HEK293T (cell line): Measurements from ENCODE around the gene ATG2B.

ENCODE experiments used
- CTCF ChIA-PET: fragments of 350-600 bp; formaldehyde crosslinking; extraction: SDS; loops from one replicate; lab custom pipeline; 2021; ENCODE audit warnings: antibody characterized with exemption, inconsistent platforms; lab: Yijun Ruan, JAX
- POLR2A ChIA-PET: fragments of 350-600 bp; formaldehyde crosslinking; extraction: SDS; loops from one replicate; lab custom pipeline; 2020; ENCODE audit warnings: antibody characterized with exemption, inconsistent platforms; lab: Yijun Ruan, JAX
- DNase-seq: peaks from one replicate; pipeline ENCODE4 v3.0.0; 2012; ENCODE audit warnings: mixed read lengths; ENCODE audit errors: extremely low spot score
- ARNT ChIP-seq: fragments of 450-650 bp; IDR thresholded peaks from 2 replicates; pipeline ENCODE4 v1.6.1; 2017; ENCODE audit warnings: mild to moderate bottlenecking
- BHLHE40 ChIP-seq: fragments of 450-650 bp; IDR thresholded peaks from 2 replicates; pipeline ENCODE4 v1.6.1; 2016; ENCODE audit warnings: mild to moderate bottlenecking, moderate library complexity, borderline replicate concordance
- CTBP1 ChIP-seq: fragments of 450-650 bp; IDR thresholded peaks from 2 replicates; pipeline ENCODE4 v1.6.1; 2016; ENCODE audit warnings: borderline replicate concordance
- ELF4 ChIP-seq: fragments of 450-650 bp; IDR thresholded peaks from 2 replicates; pipeline ENCODE4 v1.6.1; 2017; ENCODE audit warnings: antibody characterized with exemption
- FOXA1 ChIP-seq: fragments of 450-650 bp; IDR thresholded peaks from 2 replicates; pipeline ENCODE4 v1.6.1; 2016; ENCODE audit warnings: mild to moderate bottlenecking
- FOXK2 ChIP-seq: fragments of 450-650 bp; IDR thresholded peaks from 2 replicates; pipeline ENCODE4 v1.6.1; 2016; ENCODE audit warnings: mild to moderate bottlenecking
- FOXM1 ChIP-seq: fragments of 450-650 bp; IDR thresholded peaks from 2 replicates; pipeline ENCODE4 v1.6.1; 2017; ENCODE audit warnings: mild to moderate bottlenecking, borderline replicate concordance
- HDGF ChIP-seq: fragments of 450-650 bp; IDR thresholded peaks from 2 replicates; pipeline ENCODE4 v1.6.1; 2017; ENCODE audit warnings: antibody characterized with exemption, borderline replicate concordance
- L3MBTL2 ChIP-seq: fragments of 450-650 bp; conservative IDR thresholded peaks from 2 replicates; pipeline ENCODE4 v1.6.1; 2016; ENCODE audit warnings: mild to moderate bottlenecking
- LEF1 ChIP-seq: fragments of 450-650 bp; IDR thresholded peaks from 2 replicates; pipeline ENCODE4 v1.6.1; 2017; ENCODE audit warnings: mild to moderate bottlenecking, borderline replicate concordance
- NFRKB ChIP-seq: fragments of 450-650 bp; IDR thresholded peaks from 2 replicates; pipeline ENCODE4 v1.6.1; 2016; ENCODE audit warnings: mild to moderate bottlenecking, moderate library complexity
- PKNOX1 ChIP-seq: fragments of 450-650 bp; IDR thresholded peaks from 2 replicates; pipeline ENCODE4 v1.6.1; 2016
- SP1 ChIP-seq: fragments of 450-650 bp; IDR thresholded peaks from 2 replicates; pipeline ENCODE4 v1.6.1; 2017
- SUZ12 ChIP-seq: fragments of 450-650 bp; IDR thresholded peaks from 2 replicates; pipeline ENCODE4 v1.6.1; 2016; ENCODE audit warnings: mild to moderate bottlenecking
- TARDBP ChIP-seq: fragments of 450-650 bp; IDR thresholded peaks from 2 replicates; pipeline ENCODE4 v1.6.1; 2016
- ZNF384 ChIP-seq: fragments of 450-650 bp; IDR thresholded peaks from 2 replicates; pipeline ENCODE4 v1.6.1; 2016

Gene ATG2B

GRCh38 chr14:96281486-96281885 lies 81.7 kb downstream of the ATG2B start:
- no peak for DNase-seq
- no peak for TF ChIP-seq ARNT
- no peak for TF ChIP-seq SP1
- TF ChIP-seq ZNF384 = no peak
- TF ChIP-seq CTBP1 = no peak
- TF ChIP-seq PKNOX1 = no peak
- no peak for TF ChIP-seq SUZ12
- no peak for TF ChIP-seq NFRKB
- TF ChIP-seq BHLHE40 = no peak
- no peak for TF ChIP-seq L3MBTL2
- TF ChIP-seq TARDBP = no peak
- no peak for TF ChIP-seq FOXA1
- TF ChIP-seq FOXK2 = no peak
- CTCF ChIA-PET = no interaction called here
- POLR2A ChIA-PET = no interaction called here

GRCh38 chr14:96280104-96280503 lies 83.0 kb downstream of the ATG2B start:
- CTCF ChIA-PET = no interaction called here
- POLR2A ChIA-PET = no interaction called here
- no peak for TF ChIP-seq CTBP1
- no peak for TF ChIP-seq HDGF
- no peak for TF ChIP-seq FOXK2
- TF ChIP-seq ZNF384 = no peak
- TF ChIP-seq PKNOX1 = no peak
- no peak for TF ChIP-seq BHLHE40
- TF ChIP-seq SP1 = no peak
- TF ChIP-seq FOXA1 = no peak
- TF ChIP-seq L3MBTL2 = no peak
- no peak for TF ChIP-seq FOXM1
- no peak for TF ChIP-seq LEF1
- TF ChIP-seq ELF4 = no peak
- no peak for TF ChIP-seq NFRKB
- no peak for TF ChIP-seq ARNT
- no peak for TF ChIP-seq SUZ12
- no peak for TF ChIP-seq TARDBP
- no peak for DNase-seq

DNA sequence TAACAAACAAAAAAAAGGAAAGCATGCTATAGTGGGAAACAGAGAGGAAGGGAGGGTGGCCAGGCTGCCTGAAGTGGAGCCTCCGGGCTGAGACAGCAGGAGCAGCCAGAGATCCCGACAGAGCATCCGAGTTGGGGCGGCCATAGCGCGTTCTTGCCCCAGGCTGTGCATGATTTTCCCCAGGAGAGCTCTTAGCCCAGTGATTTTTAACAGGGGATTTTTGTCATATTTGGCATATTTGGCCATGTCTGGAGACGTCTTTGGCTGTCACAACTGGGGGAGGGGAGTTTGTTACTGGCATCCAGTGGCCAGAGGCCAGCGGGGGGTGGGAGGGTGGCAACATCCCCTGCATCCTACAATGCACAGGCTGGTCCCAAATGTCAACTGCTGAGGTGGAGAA lies 83.6 kb downstream of the ATG2B start:
- no peak for DNase-seq
- POLR2A ChIA-PET = no interaction called here
- CTCF ChIA-PET = interaction anchor here (1.2 kb wide), 1 partner anchor 179 kb away, joined by 3 read pairs; no protein-coding TSS in a partner anchor
- TF ChIP-seq SUZ12 (no peak), ZNF384 (no peak)

GRCh38 chr14:96277890-96278289 lies 85.3 kb downstream of the ATG2B start:
- no peak for DNase-seq
- no peak for TF ChIP-seq LEF1
- no peak for TF ChIP-seq TARDBP
- TF ChIP-seq CTBP1 = no peak
- peak; percentile 38; the same call in 1 of the 2 replicates for TF ChIP-seq PKNOX1
- no peak for TF ChIP-seq SUZ12
- no peak for TF ChIP-seq FOXM1
- TF ChIP-seq FOXK2 = no peak
- TF ChIP-seq ARNT = no peak
- TF ChIP-seq SP1 = no peak
- POLR2A ChIA-PET = no interaction called here
- CTCF ChIA-PET = interaction anchor here (1.3 kb wide), 1 partner anchor 179 kb away, joined by 3 read pairs; no protein-coding TSS in a partner anchor

DNA sequence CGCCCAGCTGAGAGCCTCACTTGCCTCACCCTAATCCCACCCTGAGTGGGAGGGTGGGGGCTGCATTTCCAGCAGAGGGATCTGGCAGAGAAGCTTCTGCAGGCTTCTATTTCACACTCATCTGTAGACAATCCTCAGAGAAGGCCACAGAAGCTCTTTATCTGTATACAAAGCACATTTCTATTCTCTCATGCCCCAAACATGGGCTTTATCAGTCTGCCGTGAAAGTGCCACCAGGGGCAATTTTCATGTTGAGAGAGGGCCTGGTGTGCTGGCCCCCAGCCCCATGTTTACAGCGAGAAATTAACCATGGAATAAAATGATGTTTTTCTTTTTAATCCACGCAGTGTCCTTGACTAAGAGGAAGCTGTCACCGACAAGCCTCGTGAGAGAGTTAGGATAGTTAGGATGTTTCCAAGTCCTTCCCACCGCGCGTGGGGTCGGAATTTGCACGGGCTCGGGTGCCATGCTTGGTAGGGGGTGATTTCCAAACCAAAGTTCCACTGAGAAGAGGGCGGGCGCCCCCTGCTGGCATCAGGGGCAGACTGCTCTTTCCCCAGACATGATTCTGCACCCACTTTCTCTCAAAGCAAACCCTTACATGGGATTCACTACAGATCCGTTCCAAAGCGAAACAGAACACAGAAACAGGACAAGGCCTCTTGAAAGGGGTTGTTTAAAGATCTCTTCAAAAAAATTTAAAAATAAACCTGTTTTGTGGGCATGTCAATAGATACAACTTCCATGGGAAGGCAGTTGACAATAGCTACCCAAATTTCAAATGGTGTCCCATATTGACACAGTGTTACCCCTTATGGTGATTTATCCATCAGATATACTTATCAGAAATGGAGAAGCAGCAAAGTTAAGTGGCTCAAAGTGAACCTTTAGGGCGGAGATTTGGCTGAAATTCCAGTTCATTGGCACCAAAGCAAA lies 87.7 kb downstream of the ATG2B start:
- POLR2A ChIA-PET = no interaction called here
- TF ChIP-seq HDGF (no peak), SUZ12 (no peak)
- DNase-seq = peak; percentile 76
- CTCF ChIA-PET = interaction anchor here (0.5 to 4.0 kb wide), 10 partner anchors 10 to 420 kb away, joined by 3 to 35 read pairs (median 3); no protein-coding TSS in a partner anchor

- ChIA-PET POLR2A (no interaction called here), CTCF (interaction anchor here (0.5 to 4.0 kb wide), 7 partner anchors 13 to 419 kb away, joined by 3 to 35 read pairs (median 3); no protein-coding TSS in a partner anchor)
- no peak for TF ChIP-seq FOXA1
- no peak for DNase-seq
These were observed 88.6 kb downstream of the ATG2B start for GRCh38 chr14:96274543-96274942.

GRCh38 chr14:96274122-96274521 lies 89.0 kb downstream of the ATG2B start:
- ChIA-PET POLR2A (no interaction called here), CTCF (interaction anchor here (1.2 to 4.0 kb wide), 3 partner anchors 171 to 276 kb away, joined by 3 to 35 read pairs (median 3); no protein-coding TSS in a partner anchor)
- TF ChIP-seq ZNF384 = no peak
- TF ChIP-seq PKNOX1 = no peak
- TF ChIP-seq FOXK2 = no peak
- no peak for TF ChIP-seq TARDBP
- no peak for TF ChIP-seq FOXA1
- no peak for TF ChIP-seq L3MBTL2
- no peak for TF ChIP-seq HDGF
- no peak for TF ChIP-seq ARNT
- no peak for TF ChIP-seq ELF4
- DNase-seq = no peak
